Measurements from ENCODE around the gene SLC35F5. TPM values are rescaled to one million over a fixed set of nuclear protein-coding genes. Genes with fewer than 3 reads are reported as not detected.
"Not testable (repeated sequence)": the region's sequence is repeated elsewhere in the genome, so short reads cannot be mapped to it uniquely, and the experiment has no call there.

The SLC35F5 gene
- total RNA-seq, 1 experiment from 2014 or later: 26.2 TPM

DNA sequence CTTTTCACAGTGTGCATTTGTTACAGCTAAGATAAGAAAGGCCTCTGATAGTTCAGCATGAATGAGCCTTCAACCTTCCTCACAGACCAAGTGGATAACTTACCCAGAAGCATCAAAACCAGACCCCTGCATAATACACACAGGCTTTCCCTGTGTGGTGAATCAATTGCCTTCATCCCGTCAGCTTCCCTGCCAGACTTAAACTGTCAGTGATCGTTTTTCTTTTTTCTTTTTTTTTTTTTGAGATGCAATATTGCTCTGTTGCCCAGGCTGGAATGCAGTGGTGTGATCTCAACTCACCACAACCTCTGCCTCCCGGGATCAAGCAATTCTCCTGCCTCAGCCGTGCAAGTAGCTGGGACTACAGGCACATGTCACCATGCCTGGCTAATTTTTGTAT lies 20.5 kb upstream of the SLC35F5 start:
- intact Hi-C loops (cut with micrococcal nuclease; ENCODE audit: unreplicated experiment): no loop called here
- Histone ChIP-seq H3K4me3 (ENCODE audit: low read depth, low read length, poor library complexity, severe bottlenecking) (no peak overlapping the region), H3K4me1 (ENCODE audit: insufficient read depth, low read length, poor library complexity, severe bottlenecking) (no peaks in the 10 kb centered on the region), H3K36me3 (ENCODE audit: insufficient read depth, low read length, poor library complexity, severe bottlenecking) (no peaks in the 10 kb centered on the region), H3K9me3 (ENCODE audit: low read depth, low read length, poor library complexity, severe bottlenecking) (no peaks in the 10 kb centered on the region), H3K27ac (ENCODE audit: low read depth, low read length, poor library complexity, severe bottlenecking) (no peak overlapping the region), H3K27me3 (replicated peaks; ENCODE audit: insufficient read depth, low read depth, low read length, poor library complexity) (no peaks in the 10 kb centered on the region)
- no peak for TF ChIP-seq EZH2 (IDR thresholded peaks at IDR 0.05; ENCODE audit: borderline replicate concordance, low read depth, low read length, poor library complexity, severe bottlenecking)
- TF ChIP-seq, protein P1, sequence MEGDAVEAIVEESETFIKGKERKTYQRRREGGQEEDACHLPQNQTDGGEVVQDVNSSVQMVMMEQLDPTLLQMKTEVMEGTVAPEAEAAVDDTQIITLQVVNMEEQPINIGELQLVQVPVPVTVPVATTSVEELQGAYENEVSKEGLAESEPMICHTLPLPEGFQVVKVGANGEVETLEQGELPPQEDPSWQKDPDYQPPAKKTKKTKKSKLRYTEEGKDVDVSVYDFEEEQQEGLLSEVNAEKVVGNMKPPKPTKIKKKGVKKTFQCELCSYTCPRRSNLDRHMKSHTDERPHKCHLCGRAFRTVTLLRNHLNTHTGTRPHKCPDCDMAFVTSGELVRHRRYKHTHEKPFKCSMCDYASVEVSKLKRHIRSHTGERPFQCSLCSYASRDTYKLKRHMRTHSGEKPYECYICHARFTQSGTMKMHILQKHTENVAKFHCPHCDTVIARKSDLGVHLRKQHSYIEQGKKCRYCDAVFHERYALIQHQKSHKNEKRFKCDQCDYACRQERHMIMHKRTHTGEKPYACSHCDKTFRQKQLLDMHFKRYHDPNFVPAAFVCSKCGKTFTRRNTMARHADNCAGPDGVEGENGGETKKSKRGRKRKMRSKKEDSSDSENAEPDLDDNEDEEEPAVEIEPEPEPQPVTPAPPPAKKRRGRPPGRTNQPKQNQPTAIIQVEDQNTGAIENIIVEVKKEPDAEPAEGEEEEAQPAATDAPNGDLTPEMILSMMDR (conservative IDR thresholded peaks at IDR 0.05; ENCODE audit: low read depth, low read length): no peak
- POLR2A ChIA-PET (ENCODE audit: low non-redundant PET): no interaction called here
- BruUV-seq (replicated peaks): no TSS peak
- no peak for DNase-seq (ENCODE audit: low spot score)
- CTCF ChIA-PET: interaction anchor here (0.6 kb wide), 1 partner anchor 21 kb away, joined by 4 read pairs; no protein-coding TSS in a partner anchor

DNA sequence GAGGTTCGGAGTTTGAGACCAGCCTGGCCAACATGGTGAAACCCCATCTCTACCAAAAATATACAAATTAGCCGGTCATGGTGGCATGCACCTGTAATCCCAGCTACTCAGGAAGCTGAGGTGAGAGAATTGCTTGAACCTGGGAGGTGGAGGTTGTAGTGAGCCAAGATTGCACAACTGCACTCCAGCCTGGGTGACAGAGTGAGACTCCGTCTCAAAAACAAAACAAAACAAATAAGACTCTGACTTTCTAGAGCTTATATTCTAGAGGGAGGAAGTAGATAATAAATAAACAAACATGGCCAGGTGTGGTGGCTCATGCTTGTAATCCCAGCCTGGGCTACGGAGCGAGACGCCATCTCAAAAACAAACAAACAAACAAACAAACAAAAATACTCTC lies 18.2 kb upstream of the SLC35F5 start:
- BruUV-seq (replicated peaks); H3K27me3 ChIP-seq (replicated peaks; ENCODE audit: insufficient read depth, low read depth, low read length, poor library complexity); H3K36me3 ChIP-seq (ENCODE audit: insufficient read depth, low read length, poor library complexity, severe bottlenecking); CTCF ChIA-PET; intact Hi-C loops (cut with micrococcal nuclease; ENCODE audit: unreplicated experiment); H3K27ac ChIP-seq (ENCODE audit: low read depth, low read length, poor library complexity, severe bottlenecking); H3K4me3 ChIP-seq (ENCODE audit: low read depth, low read length, poor library complexity, severe bottlenecking); DNase-seq (ENCODE audit: low spot score); H3K4me1 ChIP-seq (ENCODE audit: insufficient read depth, low read length, poor library complexity, severe bottlenecking); H3K9me3 ChIP-seq (ENCODE audit: low read depth, low read length, poor library complexity, severe bottlenecking); POLR2A ChIA-PET (ENCODE audit: low non-redundant PET): not testable (repeated sequence)

DNA sequence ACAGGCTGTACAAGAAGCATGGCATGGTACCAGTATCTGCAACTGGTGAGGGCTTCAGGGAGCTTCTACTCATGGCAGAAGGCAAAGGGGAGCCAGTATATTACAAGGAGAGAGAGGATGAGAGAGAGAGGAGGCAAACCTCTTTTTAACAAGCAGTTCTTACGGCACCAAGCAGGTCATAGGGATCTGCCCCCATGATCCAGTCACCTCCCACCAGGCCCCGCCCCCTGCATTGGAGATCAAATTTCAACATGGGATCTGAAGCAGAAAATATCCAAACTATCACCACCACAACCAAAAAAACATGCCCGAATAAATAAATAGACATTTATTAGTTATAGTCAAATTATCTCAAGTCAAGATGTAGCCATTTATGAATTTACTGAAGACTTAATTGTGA lies 14.5 kb upstream of the SLC35F5 start:
- Histone ChIP-seq H3K27ac (ENCODE audit: low read depth, low read length, poor library complexity, severe bottlenecking) (no peak overlapping the region), H3K27me3 (replicated peaks; ENCODE audit: insufficient read depth, low read depth, low read length, poor library complexity) (no peaks in the 10 kb centered on the region), H3K9me3 (ENCODE audit: low read depth, low read length, poor library complexity, severe bottlenecking) (no peaks in the 10 kb centered on the region), H3K36me3 (ENCODE audit: insufficient read depth, low read length, poor library complexity, severe bottlenecking) (no peaks in the 10 kb centered on the region), H3K4me1 (ENCODE audit: insufficient read depth, low read length, poor library complexity, severe bottlenecking) (no peaks in the 10 kb centered on the region), H3K4me3 (ENCODE audit: low read depth, low read length, poor library complexity, severe bottlenecking) (no peak overlapping the region)
- no TSS peak for BruUV-seq (replicated peaks)
- TF ChIP-seq, protein P1 (conservative IDR thresholded peaks at IDR 0.05; ENCODE audit: low read depth, low read length): no peak
- TF ChIP-seq EZH2 (IDR thresholded peaks at IDR 0.05; ENCODE audit: borderline replicate concordance, low read depth, low read length, poor library complexity, severe bottlenecking): no peak
- CTCF ChIA-PET: no interaction called here
- peak; percentile 18 for DNase-seq (ENCODE audit: low spot score)
- intact Hi-C loops (cut with micrococcal nuclease; ENCODE audit: unreplicated experiment): no loop called here
- POLR2A ChIA-PET (ENCODE audit: low non-redundant PET): no interaction called here

DNA sequence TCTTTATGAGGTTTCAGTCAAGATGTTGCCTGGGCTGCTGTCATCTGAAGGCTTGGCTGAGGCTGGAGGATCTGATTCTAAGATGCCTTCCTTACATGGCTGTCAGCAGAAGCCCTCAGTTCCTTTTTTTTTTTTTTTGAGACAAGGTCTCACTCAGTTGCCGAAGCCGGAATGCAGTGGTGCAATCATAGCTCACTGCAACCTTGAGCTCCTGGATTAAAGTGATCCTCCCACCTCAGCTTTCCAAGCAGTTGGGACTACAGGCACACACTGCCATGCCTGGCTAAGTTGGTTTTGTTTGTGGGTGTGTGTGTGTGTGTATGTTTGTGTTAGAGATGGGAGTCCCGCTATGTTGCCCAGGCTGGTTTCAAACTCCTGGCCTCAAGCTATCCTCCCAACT lies 13.1 kb upstream of the SLC35F5 start:
- H3K27me3 ChIP-seq (replicated peaks; ENCODE audit: insufficient read depth, low read depth, low read length, poor library complexity): no peaks in the 10 kb centered on the region
- TF ChIP-seq EZH2 (IDR thresholded peaks at IDR 0.05; ENCODE audit: borderline replicate concordance, low read depth, low read length, poor library complexity, severe bottlenecking): no peak
- TF ChIP-seq, protein P1 (conservative IDR thresholded peaks at IDR 0.05; ENCODE audit: low read depth, low read length): no peak
- ChIA-PET POLR2A (ENCODE audit: low non-redundant PET) (no interaction called here), CTCF (no interaction called here)
- no peaks in the 10 kb centered on the region for H3K36me3 ChIP-seq (ENCODE audit: insufficient read depth, low read length, poor library complexity, severe bottlenecking)
- no peak overlapping the region for H3K27ac ChIP-seq (ENCODE audit: low read depth, low read length, poor library complexity, severe bottlenecking)
- no peaks in the 10 kb centered on the region for H3K9me3 ChIP-seq (ENCODE audit: low read depth, low read length, poor library complexity, severe bottlenecking)
- no peaks in the 10 kb centered on the region for H3K4me1 ChIP-seq (ENCODE audit: insufficient read depth, low read length, poor library complexity, severe bottlenecking)
- intact Hi-C loops (cut with micrococcal nuclease; ENCODE audit: unreplicated experiment): no loop called here
- no peak for DNase-seq (ENCODE audit: low spot score)
- no TSS peak for BruUV-seq (replicated peaks)
- no peak overlapping the region for H3K4me3 ChIP-seq (ENCODE audit: low read depth, low read length, poor library complexity, severe bottlenecking)

Measured in A673 (cell line).